ENCODE results near the gene TNFRSF25. TPM values are rescaled to one million over a fixed set of nuclear protein-coding genes. Genes with fewer than 3 reads are reported as not detected.
"Not testable (repeated sequence)": the region's sequence is repeated elsewhere in the genome, so short reads cannot be mapped to it uniquely, and the experiment has no call there.

TNFRSF25 gene
- total RNA-seq, 2 donors from 2014 or later: 9.5 to 48.2 TPM

- Histone ChIP-seq H3K9me3 (no peaks in the 10 kb centered on the region), H3K4me1 (ENCODE audit: control insufficient read depth in 1 of 2, low read depth in 2 of 2) (no peaks in the 10 kb centered on the region), H3K36me3 (no peaks in the 10 kb centered on the region), H3K4me3 (no peak overlapping the region), H3K27ac (no peak overlapping the region), H3K27me3 (replicated peaks; ENCODE audit: insufficient read depth) (no peaks in the 10 kb centered on the region)
- no peak for DNase-seq (ENCODE audit: low spot score)
- no peak for ATAC-seq (ENCODE audit: insufficient number of reproducible peaks, low FRiP score, low read depth)
- TF ChIP-seq CTCF (IDR thresholded peaks at IDR 0.05): no peak
Measured at GRCh38 chr1:6435547-6435946, 30.4 kb downstream of the TNFRSF25 start.

DNA sequence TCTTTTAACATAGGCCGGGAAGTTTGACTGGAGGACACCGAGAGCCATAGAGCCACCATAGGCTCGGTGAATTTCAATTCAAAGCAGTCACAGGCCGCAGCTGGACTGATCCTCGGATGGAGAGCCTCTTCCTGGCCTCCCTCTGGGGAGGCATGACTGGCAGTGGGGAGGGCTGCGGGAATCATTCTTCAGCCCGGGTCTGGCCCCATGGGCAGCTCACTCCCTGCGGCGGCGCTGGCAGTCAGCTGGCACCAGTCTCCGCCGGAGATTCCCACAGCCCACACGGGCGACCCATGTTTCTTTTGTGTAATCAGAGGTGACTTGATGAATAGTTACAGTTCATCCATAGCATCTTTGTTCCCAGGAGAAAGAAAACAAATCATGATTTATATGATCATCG lies 30.8 kb downstream of the TNFRSF25 start:
- no peaks in the 10 kb centered on the region for H3K4me1 ChIP-seq (ENCODE audit: control insufficient read depth in 1 of 2, low read depth in 2 of 2)
- no peak for ATAC-seq (ENCODE audit: insufficient number of reproducible peaks, low FRiP score, low read depth)
- H3K36me3 ChIP-seq: no peaks in the 10 kb centered on the region
- no peak overlapping the region for H3K27ac ChIP-seq
- no peak for TF ChIP-seq CTCF (IDR thresholded peaks at IDR 0.05)
- DNase-seq (ENCODE audit: low spot score): no peak
- H3K27me3 ChIP-seq (replicated peaks; ENCODE audit: insufficient read depth): no peaks in the 10 kb centered on the region
- no peaks in the 10 kb centered on the region for H3K9me3 ChIP-seq
- no peak overlapping the region for H3K4me3 ChIP-seq

DNA sequence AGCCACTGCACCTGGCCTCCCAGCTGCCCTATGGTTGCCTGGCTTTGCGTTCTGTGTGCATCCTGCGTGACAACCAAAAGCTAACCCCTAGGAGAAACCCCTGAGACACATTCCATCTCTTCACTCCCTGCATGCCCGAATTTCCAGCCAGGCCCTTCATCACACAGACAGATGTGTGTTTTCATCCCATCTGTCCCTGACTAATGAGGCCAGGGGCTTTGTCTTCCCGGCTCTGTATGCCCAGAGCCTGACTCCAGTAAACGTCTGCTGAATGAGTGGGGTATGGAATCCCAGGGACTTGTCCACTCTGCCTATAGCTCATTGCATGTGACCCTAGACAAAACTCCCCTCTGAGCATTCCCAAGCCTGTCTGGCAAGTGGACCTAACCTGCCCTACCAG lies 31.8 kb downstream of the TNFRSF25 start:
- H3K36me3 ChIP-seq: no peaks in the 10 kb centered on the region
- no peak overlapping the region for H3K4me3 ChIP-seq
- DNase-seq (ENCODE audit: low spot score): no peak
- H3K27ac ChIP-seq: no peak overlapping the region
- no peaks in the 10 kb centered on the region for H3K4me1 ChIP-seq (ENCODE audit: control insufficient read depth in 1 of 2, low read depth in 2 of 2)
- no peaks in the 10 kb centered on the region for H3K9me3 ChIP-seq
- ATAC-seq (ENCODE audit: insufficient number of reproducible peaks, low FRiP score, low read depth): no peak
- TF ChIP-seq CTCF (IDR thresholded peaks at IDR 0.05): no peak
- no peaks in the 10 kb centered on the region for H3K27me3 ChIP-seq (replicated peaks; ENCODE audit: insufficient read depth)

GRCh38 chr1:6431645-6432579 lies 34.1 kb downstream of the TNFRSF25 start:
- not testable (repeated sequence) for H3K36me3 ChIP-seq; H3K27ac ChIP-seq; DNase-seq (ENCODE audit: low spot score); H3K9me3 ChIP-seq; H3K4me3 ChIP-seq; H3K4me1 ChIP-seq (ENCODE audit: control insufficient read depth in 1 of 2, low read depth in 2 of 2); H3K27me3 ChIP-seq (replicated peaks; ENCODE audit: insufficient read depth); ATAC-seq (ENCODE audit: insufficient number of reproducible peaks, low FRiP score, low read depth)

DNA sequence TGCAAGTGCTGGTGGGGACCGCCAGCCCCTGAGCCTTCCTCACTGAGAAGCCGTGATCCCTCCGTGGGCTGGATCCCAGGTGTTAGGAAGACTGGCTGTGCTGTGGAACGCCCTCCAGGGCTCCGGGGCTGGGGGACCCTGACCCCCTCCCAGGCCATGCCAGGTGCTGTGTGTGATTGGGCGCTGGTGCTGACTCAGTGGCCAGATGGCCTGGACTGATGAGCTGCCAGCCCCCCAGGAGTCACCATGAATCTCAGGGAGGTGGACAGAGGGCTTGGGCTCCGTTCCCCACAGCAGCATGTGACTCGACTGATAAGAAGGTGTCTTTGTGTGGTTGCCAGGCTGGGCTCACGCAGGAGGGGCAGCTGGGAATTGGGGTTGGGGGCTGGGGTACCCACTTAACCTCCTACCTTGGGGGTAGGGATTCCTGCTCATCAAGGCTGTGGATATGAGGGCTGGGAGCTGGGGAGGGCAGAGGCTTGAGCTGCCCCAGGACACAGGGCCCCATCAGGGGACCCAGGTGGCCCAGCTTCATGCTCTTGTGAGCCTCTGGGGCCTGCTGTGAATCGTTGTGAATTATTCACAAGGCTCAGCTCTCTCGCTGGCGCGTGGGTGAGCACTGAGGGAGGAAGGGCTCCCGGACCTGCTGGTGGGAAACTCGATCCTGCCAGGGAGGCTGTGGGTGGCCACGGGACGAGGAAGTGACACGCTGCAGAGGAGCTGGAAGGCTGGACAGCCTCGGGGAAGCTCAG lies 36.1 kb downstream of the TNFRSF25 start:
- not testable (repeated sequence) for H3K36me3 ChIP-seq; H3K4me3 ChIP-seq; H3K4me1 ChIP-seq (ENCODE audit: control insufficient read depth in 1 of 2, low read depth in 2 of 2); H3K27ac ChIP-seq; ATAC-seq (ENCODE audit: insufficient number of reproducible peaks, low FRiP score, low read depth); DNase-seq (ENCODE audit: low spot score); H3K9me3 ChIP-seq
- peaks cover 14% of the 10 kb centered on the region for H3K27me3 ChIP-seq (replicated peaks; ENCODE audit: insufficient read depth)

DNA sequence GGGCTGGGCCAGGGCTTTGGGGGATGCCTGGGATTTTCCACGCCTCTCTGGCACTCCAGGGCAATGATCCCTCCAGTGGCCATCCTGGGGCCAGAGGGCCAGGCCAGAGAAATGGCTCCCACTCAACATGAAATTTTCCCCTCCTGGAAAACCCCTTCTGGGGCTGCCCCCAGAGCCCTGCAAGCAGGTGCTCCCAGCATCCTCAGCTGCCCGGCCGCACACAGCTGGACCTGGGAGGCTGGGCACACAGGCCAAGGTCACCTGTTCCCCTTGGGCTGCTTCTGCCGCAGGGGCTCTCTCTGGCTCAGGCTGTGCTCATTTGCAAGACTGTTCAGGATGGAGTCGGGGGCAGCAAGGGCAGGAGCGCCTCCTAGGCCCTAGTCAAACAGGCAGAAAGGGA lies 37.5 kb downstream of the TNFRSF25 start:
- not testable (repeated sequence) for H3K27ac ChIP-seq
- H3K27me3 ChIP-seq (replicated peaks; ENCODE audit: insufficient read depth): peaks cover 16% of the 10 kb centered on the region
- peaks cover 3 to 16% of the 10 kb centered on the region in 2 donors for H3K4me1 ChIP-seq (ENCODE audit: control insufficient read depth in 1 of 2, low read depth in 2 of 2)

More for the DNA sequence above, 37.5 kb downstream of the TNFRSF25 start:
- not testable (repeated sequence) for DNase-seq (ENCODE audit: low spot score); H3K4me3 ChIP-seq; ATAC-seq (ENCODE audit: insufficient number of reproducible peaks, low FRiP score, low read depth); H3K36me3 ChIP-seq; H3K9me3 ChIP-seq
